Activated naive CD4-positive, alpha-beta T cell treated with anti-CD3 and anti-CD28 coated beads for 36 hours (primary cell): ENCODE data around the gene BLNK. TPM values are rescaled to one million over a fixed set of nuclear protein-coding genes. Genes with fewer than 3 reads are reported as not detected.
A peak's percentile ranks its signal among the peaks of the same experiment; 100 is the strongest.
"Not testable (repeated sequence)": the region's sequence is repeated elsewhere in the genome, so short reads cannot be mapped to it uniquely, and the experiment has no call there.

Experiments used
- CTCF ChIA-PET: fragments of 350-600 bp; sonication (Branson Sonifier 250); formaldehyde crosslinking; loops from one replicate; lab custom pipeline; 2021; ENCODE audit warnings: antibody characterized with exemption; lab: Charles Lee
- DNase-seq: peaks from one replicate; pipeline ENCODE4 v3.0.0-alpha.2; 2020
- H3K27ac Mint-ChIP-seq: one replicate; pipeline ENCODE4 v1.8.0; 2021; ENCODE audit warnings: mild to moderate bottlenecking, mixed read lengths
- H3K27me3 Mint-ChIP-seq: one replicate; pipeline ENCODE4 v1.8.0; 2021; ENCODE audit warnings: low read depth, mixed read lengths
- H3K36me3 Mint-ChIP-seq: one replicate; pipeline ENCODE4 v1.8.0; 2021; ENCODE audit warnings: low read depth, mixed read lengths
- H3K4me1 Mint-ChIP-seq: one replicate; pipeline ENCODE4 v1.8.0; 2021; ENCODE audit warnings: low read depth, mixed read lengths
- H3K4me3 Mint-ChIP-seq: one replicate; pipeline ENCODE4 v1.8.0; 2021; ENCODE audit warnings: mild to moderate bottlenecking, moderate library complexity, mixed read lengths
- H3K9me3 Mint-ChIP-seq: one replicate; pipeline ENCODE4 v1.8.0; 2021; ENCODE audit warnings: mixed read lengths
- intact Hi-C: fragments of 100-400 bp; cut with micrococcal nuclease; formaldehyde crosslinking; loops from one replicate; pipeline ENCODE4 v1.15.1; 2023
- total RNA-seq, 2 experiments: library from RNA; stranded (reverse); gene quantifications; one replicate each; pipeline ENCODE4 v1.2.3, GENCODE V29; 2021

The BLNK gene
- not detected for total RNA-seq

DNA sequence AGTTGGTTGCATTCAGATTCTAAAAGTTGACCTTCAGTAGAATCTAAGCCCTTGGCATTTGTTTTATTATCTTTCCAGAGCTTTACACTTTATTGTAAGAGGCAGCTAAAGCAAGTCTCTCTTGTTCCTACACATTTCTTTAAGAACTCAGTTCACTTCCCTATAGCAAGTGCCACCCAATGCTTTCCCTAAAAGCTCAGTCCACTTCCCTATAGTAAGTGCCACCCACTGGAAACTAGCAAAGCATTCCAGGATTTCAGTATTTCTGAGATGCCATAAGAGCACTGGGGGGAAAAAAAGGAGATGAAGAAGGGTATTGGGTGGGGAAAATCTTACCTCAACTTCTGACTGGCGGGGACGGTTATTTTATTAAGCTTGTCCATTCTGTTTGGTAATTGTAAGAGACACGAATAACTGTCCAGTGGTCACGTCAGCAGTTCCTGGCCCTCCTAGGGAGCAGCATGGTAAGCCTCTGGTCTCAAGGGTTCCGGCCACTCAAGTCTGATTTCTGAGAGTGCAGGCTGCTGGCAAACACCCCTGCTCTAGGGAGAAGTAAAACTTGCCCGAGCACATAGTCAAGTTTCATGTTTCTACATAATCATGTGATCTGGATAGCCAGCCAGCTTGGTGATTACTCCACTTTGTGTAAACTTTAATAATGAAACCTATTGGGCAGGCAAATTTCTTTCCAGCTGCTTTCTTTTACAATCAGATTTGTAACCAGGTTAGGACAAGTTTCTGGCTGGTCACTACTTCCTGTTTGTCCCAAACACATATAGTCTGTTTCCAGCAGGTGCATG is at the start of gene BLNK:
TSS of gene BLNK (minus strand) at position 554 of the 800 bp plus-strand sequence. CDS start at position 383, 171 bp downstream.
- Mint-ChIP-seq H3K36me3 (no peaks in the 10 kb centered on the region), H3K27me3 (peaks cover 2% of the 10 kb centered on the region), H3K27ac (no peak within 1 kb of the TSS), H3K4me1 (no peaks in the 10 kb centered on the region), H3K9me3 (no peaks in the 10 kb centered on the region), H3K4me3 (no peak within 1 kb of the TSS)
- intact Hi-C loops = no loop called here
- DNase-seq = no peak
- CTCF ChIA-PET = interaction anchor here (1.1 kb wide), 1 partner anchor 42 kb away, joined by 3 read pairs; no protein-coding TSS in a partner anchor

DNA sequence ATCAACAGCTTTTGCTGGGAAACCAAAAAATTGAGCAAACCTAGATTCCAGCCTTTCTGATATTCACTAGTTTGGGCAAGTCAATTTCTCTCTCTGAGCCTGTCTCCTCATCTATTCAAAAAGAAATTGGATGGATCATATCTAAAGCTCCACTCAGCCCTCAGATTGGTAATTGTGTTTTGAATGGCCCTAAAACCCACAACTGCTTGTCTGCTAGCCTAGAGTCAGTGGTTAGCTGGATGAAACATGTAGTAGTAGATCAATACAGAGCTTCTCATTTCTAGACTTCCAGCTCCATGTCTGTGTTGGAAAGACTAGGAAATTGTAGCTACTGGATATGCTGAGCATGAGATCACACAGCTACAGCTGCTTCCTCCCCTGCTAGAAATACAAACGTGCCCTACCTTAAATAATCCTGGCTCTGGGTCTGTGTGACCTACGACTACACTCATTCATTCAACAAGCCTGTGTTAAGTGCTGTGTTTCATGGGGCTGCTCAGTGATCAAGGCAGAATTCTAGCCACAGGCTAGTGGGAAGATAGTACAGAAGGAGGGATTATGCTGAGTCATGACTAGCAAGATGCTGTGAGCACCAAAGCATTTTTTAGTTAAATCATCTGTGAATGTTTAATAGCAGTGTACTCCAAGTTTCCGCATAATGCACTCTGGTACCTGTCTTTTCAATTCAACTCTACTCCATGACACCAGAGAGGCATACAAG is 48.5 kb upstream of the BLNK start:
- H3K4me3 Mint-ChIP-seq = no peak overlapping the region
- no peaks in the 10 kb centered on the region for H3K4me1 Mint-ChIP-seq
- intact Hi-C loops = no loop called here
- H3K27me3 Mint-ChIP-seq = peaks cover 12% of the 10 kb centered on the region
- CTCF ChIA-PET = interaction anchor here (1.1 to 1.6 kb wide), 4 partner anchors 14 to 91 kb away, joined by 3 to 9 read pairs (median 8); no protein-coding TSS in a partner anchor
- H3K27ac Mint-ChIP-seq = no peak overlapping the region
- DNase-seq = no peak
- no peaks in the 10 kb centered on the region for H3K9me3 Mint-ChIP-seq
- no peaks in the 10 kb centered on the region for H3K36me3 Mint-ChIP-seq

DNA sequence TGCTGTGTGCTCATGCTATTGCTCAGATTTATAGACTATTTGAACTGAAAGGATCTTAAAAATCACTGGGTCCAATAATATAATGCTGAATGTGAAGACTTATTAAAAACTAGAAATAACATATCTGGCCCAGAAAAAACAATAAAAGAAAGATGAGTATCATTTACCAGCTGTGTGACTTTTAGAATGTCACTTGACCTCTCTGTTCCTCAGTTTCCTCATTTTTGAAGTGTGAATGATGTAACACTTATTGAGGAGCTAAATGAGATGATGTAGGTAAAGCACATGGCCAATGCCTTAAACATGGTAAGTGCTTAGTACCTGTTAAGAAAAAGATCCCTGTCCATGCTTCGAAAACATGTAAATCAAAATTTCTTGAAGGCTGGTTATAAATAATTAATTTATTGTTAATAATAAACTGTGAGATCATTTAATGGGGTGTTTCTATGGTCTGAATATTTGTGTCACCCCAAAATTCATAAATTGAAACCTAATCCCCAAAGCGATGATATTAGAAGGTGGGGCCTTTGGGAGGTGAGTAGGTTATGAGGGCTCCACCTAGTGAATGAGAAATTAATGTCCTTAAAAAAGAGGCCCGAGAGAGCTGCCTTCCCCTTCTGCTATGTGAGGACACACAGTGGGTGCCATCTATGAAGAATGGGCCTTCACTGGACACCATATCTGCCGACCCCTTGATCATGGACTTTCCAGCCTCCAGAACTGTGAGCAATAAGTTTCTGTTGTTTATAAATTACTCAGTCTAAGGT is 45.9 kb upstream of the BLNK start:
- Mint-ChIP-seq H3K4me3 (no peak overlapping the region), H3K4me1 (no peaks in the 10 kb centered on the region), H3K27ac (no peak overlapping the region), H3K9me3 (no peaks in the 10 kb centered on the region), H3K36me3 (no peaks in the 10 kb centered on the region), H3K27me3 (peaks cover 10% of the 10 kb centered on the region)
- CTCF ChIA-PET = interaction anchor here (0.6 to 1.5 kb wide), 4 partner anchors 87 to 300 kb away, joined by 3 to 5 read pairs (median 4); no protein-coding TSS in a partner anchor
- intact Hi-C loops = no loop called here
- DNase-seq = no peak

- Mint-ChIP-seq H3K36me3 (no peaks in the 10 kb centered on the region), H3K27ac (no peak overlapping the region), H3K9me3 (no peaks in the 10 kb centered on the region), H3K4me3 (no peak overlapping the region), H3K4me1 (no peaks in the 10 kb centered on the region), H3K27me3 (peaks cover 10% of the 10 kb centered on the region)
- intact Hi-C loops = no loop called here
- CTCF ChIA-PET = no interaction called here
- DNase-seq = no peak
These were observed 42.0 kb upstream of the BLNK start for GRCh38 chr10:96313344-96313743.

DNA sequence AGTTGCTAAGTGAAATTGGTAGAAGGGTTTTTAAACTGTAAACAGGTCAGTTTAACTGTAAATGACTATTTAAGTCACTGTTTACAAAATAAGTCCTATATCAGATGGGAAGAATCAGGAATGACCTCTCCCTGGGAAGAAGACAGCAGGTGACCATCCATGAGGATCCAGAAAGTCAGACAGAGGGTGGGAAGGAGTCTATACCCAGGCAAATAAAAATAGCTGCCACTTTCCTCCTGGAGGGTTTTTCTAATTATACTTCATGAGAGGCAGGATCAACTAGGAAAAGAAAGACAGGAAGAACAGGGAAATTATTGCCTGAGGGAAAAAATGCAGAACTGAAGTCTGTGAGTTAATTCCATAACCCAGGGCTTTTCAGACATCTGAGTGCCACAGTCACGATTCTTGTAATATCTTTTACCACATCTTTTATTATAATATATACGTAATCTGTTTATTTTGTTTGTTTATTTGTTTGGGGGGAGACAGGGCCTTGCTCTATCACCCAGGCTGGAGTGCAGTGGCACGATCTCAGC is 39.9 kb upstream of the BLNK start:
- no peaks in the 10 kb centered on the region for H3K9me3 Mint-ChIP-seq
- CTCF ChIA-PET = no interaction called here
- peaks cover 11% of the 10 kb centered on the region for H3K27me3 Mint-ChIP-seq
- DNase-seq = no peak
- intact Hi-C loops = no loop called here
- peaks cover 9% of the 10 kb centered on the region for H3K4me1 Mint-ChIP-seq
- H3K36me3 Mint-ChIP-seq = no peaks in the 10 kb centered on the region
- H3K4me3 Mint-ChIP-seq = no peak overlapping the region
- H3K27ac Mint-ChIP-seq = no peak overlapping the region

DNA sequence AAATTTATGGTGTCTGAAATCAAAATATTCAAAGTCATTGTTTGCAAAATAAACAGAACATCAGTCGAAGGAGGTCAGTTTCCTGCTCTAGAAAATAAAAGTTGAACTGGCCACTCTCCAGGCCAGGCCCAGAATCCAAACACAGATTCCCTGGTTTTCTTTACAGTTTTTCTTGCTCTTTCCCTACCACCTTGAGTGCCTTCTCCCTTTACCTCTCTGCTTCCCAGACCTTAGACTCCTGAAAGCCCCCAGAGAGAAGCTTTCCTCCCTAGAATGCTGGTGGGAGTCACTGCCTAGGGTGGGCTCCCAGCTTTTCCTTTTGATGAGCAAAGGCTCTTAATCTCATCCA is 38.9 kb upstream of the BLNK start:
- Mint-ChIP-seq H3K9me3 (no peaks in the 10 kb centered on the region), H3K36me3 (no peaks in the 10 kb centered on the region), H3K27me3 (peaks cover 7% of the 10 kb centered on the region), H3K4me1 (peaks cover 13% of the 10 kb centered on the region), H3K4me3 (no peak overlapping the region), H3K27ac (no peak overlapping the region)
- intact Hi-C loops = no loop called here
- DNase-seq = no peak
- CTCF ChIA-PET = interaction anchor here (1.0 kb wide), 1 partner anchor 81 kb away, joined by 4 read pairs; no protein-coding TSS in a partner anchor

GRCh38 chr10:96309628-96310320 is 38.4 kb upstream of the BLNK start:
- intact Hi-C loops = no loop called here
- H3K9me3 Mint-ChIP-seq = no peaks in the 10 kb centered on the region
- CTCF ChIA-PET = interaction anchor here (1.0 kb wide), 1 partner anchor 80 kb away, joined by 4 read pairs; no protein-coding TSS in a partner anchor
- peaks cover 7% of the 10 kb centered on the region for H3K27me3 Mint-ChIP-seq
- no peaks in the 10 kb centered on the region for H3K36me3 Mint-ChIP-seq
- H3K4me1 Mint-ChIP-seq = peaks cover 15% of the 10 kb centered on the region
- H3K27ac Mint-ChIP-seq = no peak overlapping the region
- H3K4me3 Mint-ChIP-seq = no peak overlapping the region
- no peak for DNase-seq

DNA sequence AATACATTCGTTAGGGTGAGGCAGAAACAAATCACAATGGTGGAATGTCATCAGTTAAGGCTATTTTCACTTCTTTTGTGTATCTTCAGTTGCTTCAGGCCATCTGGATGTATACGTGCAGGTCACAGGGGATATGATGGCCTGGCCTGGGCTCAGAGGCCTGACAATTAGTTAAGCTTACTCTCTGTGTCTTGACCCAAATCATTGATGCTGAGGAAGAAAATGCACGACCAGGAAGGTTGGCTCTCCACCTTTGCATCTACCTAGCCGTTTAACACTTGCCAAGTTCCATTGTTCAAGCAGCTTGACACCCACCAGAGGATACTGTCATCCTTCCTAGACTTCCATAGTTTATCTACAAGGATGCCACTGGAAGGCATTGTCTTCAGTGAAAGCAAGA is 37.5 kb upstream of the BLNK start:
- H3K4me1 Mint-ChIP-seq = peaks cover 23% of the 10 kb centered on the region
- H3K4me3 Mint-ChIP-seq, H3K9me3 Mint-ChIP-seq, H3K27ac Mint-ChIP-seq, H3K36me3 Mint-ChIP-seq, intact Hi-C loops, DNase-seq: not testable (repeated sequence)
- CTCF ChIA-PET = interaction anchor here (1.2 to 1.7 kb wide), 2 partner anchors 26 to 79 kb away, joined by 5 to 6 read pairs; no protein-coding TSS in a partner anchor
- H3K27me3 Mint-ChIP-seq = peaks cover 11% of the 10 kb centered on the region

DNA sequence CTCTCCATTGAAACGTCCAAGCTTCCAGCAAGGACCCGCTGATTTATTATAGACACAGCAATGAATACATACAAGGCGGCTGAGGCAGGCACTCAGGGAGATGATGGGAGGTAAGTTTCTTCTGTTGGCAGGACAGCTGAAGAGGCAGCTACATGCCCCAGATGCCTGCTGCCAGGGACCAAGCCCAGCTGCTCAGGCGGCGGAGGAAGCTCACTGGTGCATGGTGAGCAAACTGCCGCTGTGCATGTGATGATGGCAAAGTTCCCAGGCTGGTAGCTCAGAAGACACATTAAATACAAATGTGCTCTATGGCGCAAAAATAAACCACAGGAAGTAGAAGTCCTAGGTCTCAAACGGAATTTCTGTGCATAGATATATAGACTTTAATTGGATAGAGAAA is 35.1 kb upstream of the BLNK start:
- peak; percentile 34 for DNase-seq

GRCh38 chr10:96305019-96305418 is 33.6 kb upstream of the BLNK start:
- CTCF ChIA-PET = interaction anchor here (1.0 to 1.9 kb wide), 3 partner anchors 14 to 76 kb away, joined by 3 to 5 read pairs (median 4); no protein-coding TSS in a partner anchor
- Mint-ChIP-seq H3K27me3 (peaks cover 7% of the 10 kb centered on the region), H3K4me1 (peaks cover 29% of the 10 kb centered on the region), H3K9me3 (no peaks in the 10 kb centered on the region), H3K36me3 (no peaks in the 10 kb centered on the region), H3K4me3 (no peak overlapping the region), H3K27ac (no peak overlapping the region)
- no peak for DNase-seq
- intact Hi-C loops = no loop called here

More for the DNA sequence above, 35.1 kb upstream of the BLNK start:
- Mint-ChIP-seq H3K27ac (no peak overlapping the region), H3K4me3 (peak overlapping the region; percentile 20), H3K4me1 (peaks cover 24% of the 10 kb centered on the region), H3K36me3 (no peaks in the 10 kb centered on the region), H3K27me3 (peaks cover 7% of the 10 kb centered on the region), H3K9me3 (no peaks in the 10 kb centered on the region)
- CTCF ChIA-PET = interaction anchor here (0.6 to 1.0 kb wide), 2 partner anchors 28 to 289 kb away, joined by 3 read pairs; no protein-coding TSS in a partner anchor
- intact Hi-C loops = no loop called here

DNA sequence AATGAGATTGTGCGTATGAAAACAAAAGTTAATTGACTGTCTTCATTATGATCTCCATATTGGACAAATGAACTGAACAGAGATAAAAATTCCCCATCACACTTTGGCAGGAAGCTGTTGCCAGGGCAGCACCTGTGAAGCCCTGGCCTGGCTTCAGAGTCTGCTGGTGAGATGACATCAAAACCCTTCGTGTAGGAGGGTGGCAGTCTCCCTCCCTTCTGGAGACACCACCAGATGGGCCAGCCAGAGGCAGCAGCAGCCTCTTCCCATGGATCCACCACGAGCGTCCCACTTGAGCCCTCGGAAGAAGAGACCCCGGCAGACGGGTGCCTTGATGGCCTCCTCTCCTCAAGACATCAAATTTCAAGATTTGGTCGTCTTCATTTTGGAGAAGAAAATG is 32.9 kb upstream of the BLNK start, which contains the start of gene DNTT:
TSS of gene DNTT (plus strand) at position 205 of the 400 bp plus-strand sequence. CDS start at position 269, 64 bp downstream.
- H3K27ac Mint-ChIP-seq = no peak within 1 kb of the TSS
- H3K36me3 Mint-ChIP-seq = no peaks in the 10 kb centered on the region
- H3K4me1 Mint-ChIP-seq = peaks cover 36% of the 10 kb centered on the region
- H3K27me3 Mint-ChIP-seq = peaks cover 7% of the 10 kb centered on the region
- no peaks in the 10 kb centered on the region for H3K9me3 Mint-ChIP-seq
- CTCF ChIA-PET = interaction anchor here (1.0 to 1.9 kb wide), 3 partner anchors 14 to 75 kb away, joined by 3 to 5 read pairs (median 4); no protein-coding TSS in a partner anchor
- intact Hi-C loops = no loop called here
- DNase-seq = no peak
- H3K4me3 Mint-ChIP-seq = no peak within 1 kb of the TSS
